HUES6 (cell line): ENCODE data around the gene CYP20A1.
A peak's percentile ranks its signal among the peaks of the same experiment; 100 is the strongest.
"Not testable (repeated sequence)": the region's sequence is repeated elsewhere in the genome, so short reads cannot be mapped to it uniquely, and the experiment has no call there.

Experiments used
- H3K27ac ChIP-seq: 2 replicates; pipeline ENCODE4 v1.7.0; 2013; ENCODE audit warnings: low read depth, mild to moderate bottlenecking, low read length, inconsistent platforms
- H3K27me3 ChIP-seq: 2 replicates; pipeline ENCODE4 v1.6.1; 2013; ENCODE audit warnings: low read length; ENCODE audit not compliant: control insufficient read depth, insufficient read depth
- H3K36me3 ChIP-seq: 2 replicates; pipeline ENCODE4 v1.6.1; 2013; ENCODE audit warnings: low read length; ENCODE audit not compliant: control insufficient read depth, insufficient read depth
- H3K4me1 ChIP-seq: 2 replicates; pipeline ENCODE4 v1.6.1; 2013; ENCODE audit warnings: low read length; ENCODE audit not compliant: control insufficient read depth, insufficient read depth
- H3K4me3 ChIP-seq: 2 replicates; pipeline ENCODE4 v1.5.1; 2013; ENCODE audit warnings: low read depth, low read length
- H3K9ac ChIP-seq: one replicate; pipeline ENCODE4 v1.6.1; 2013; ENCODE audit warnings: mild to moderate bottlenecking, low read length
- H3K9me3 ChIP-seq: 2 replicates; pipeline ENCODE4 v1.6.1; 2013; ENCODE audit warnings: low read depth, low read length; ENCODE audit not compliant: control insufficient read depth, insufficient read depth

The CYP20A1 gene

GRCh38 chr2:203338322-203338721 is 99.5 kb downstream of the CYP20A1 start:
- Histone ChIP-seq H3K4me3 (no peak overlapping the region), H3K4me1 (peaks cover 14% of the 10 kb centered on the region), H3K36me3 (peaks cover 5% of the 10 kb centered on the region; the same call in 1 of the 2 replicates), H3K9ac (no peak overlapping the region), H3K27me3 (no peaks in the 10 kb centered on the region), H3K27ac (no peak overlapping the region), H3K9me3 (no peaks in the 10 kb centered on the region)

DNA sequence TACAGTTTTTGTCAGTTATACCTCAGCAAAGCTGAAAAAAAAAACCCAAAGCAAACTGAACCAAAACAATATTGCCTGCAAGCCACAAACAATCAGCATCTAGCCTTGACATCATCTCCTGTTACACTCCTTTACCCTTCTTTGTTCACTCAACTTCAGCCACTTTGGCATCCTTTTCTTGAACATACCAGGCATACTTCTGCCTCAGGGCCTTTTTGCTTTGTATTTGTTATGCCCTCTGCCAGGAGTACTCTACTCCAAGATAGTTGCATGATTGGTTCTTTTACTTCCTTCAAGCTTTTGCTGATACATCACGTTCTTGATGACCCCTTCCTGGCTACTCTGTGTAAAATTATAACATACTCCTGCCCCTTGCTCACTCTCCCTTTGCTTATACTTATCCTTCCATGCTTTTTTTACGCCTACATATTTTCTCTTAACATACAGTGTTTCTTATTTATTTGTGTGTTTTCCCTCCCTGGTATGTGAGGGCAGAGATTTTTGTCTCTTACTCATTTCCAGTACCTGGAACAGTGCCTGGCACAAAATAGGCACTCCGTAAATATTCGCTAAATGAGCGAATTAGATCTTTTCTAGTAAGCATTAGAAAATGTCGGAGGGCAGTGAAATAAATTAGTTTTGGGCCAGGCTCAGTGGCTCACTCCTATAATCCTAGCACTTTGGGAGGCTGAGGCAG is 102.1 kb downstream of the CYP20A1 start:
- peak overlapping the region; percentile 49; the same call in 1 of the 2 replicates for H3K27ac ChIP-seq

DNA sequence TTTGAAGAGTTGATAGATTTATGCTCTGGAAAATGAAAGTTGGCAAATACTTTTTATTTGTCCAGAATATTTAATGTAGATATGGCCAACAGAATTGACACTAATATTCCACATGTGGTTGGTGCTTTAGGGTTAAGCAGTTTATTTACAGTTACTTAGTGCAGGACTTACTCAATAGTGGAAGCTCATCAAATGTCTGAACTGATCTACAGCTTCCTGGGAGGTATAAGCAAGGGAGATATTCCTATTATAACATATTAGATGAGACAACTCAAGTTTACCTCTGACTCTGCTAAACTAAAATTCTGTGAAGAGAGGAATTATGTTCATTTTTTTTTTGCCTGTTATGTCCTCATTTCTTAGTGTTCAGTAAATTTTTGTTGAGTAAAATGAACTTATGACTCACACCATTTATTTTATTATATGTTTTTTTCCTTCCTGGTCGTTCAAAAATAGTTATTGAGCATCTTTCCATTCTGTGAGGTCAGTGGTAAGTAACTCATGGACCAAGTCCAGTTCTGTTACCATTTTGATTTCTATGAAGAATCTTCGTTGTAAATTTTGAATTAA is 103.0 kb downstream of the CYP20A1 start:
- no peaks in the 10 kb centered on the region for H3K27me3 ChIP-seq
- no peak overlapping the region for H3K4me3 ChIP-seq
- no peak overlapping the region for H3K27ac ChIP-seq
- H3K36me3 ChIP-seq, result peaks cover 10% of the 10 kb centered on the region
- H3K4me1 ChIP-seq, result peaks cover 14% of the 10 kb centered on the region
- H3K9ac ChIP-seq, result no peak overlapping the region
- H3K9me3 ChIP-seq, result no peaks in the 10 kb centered on the region

More for the DNA sequence above, 102.1 kb downstream of the CYP20A1 start:
- H3K4me3 ChIP-seq, result no peak overlapping the region
- H3K36me3 ChIP-seq, result peaks cover 10% of the 10 kb centered on the region
- peaks cover 14% of the 10 kb centered on the region for H3K4me1 ChIP-seq
- no peak overlapping the region for H3K9ac ChIP-seq
- H3K27me3 ChIP-seq, result no peaks in the 10 kb centered on the region
- no peaks in the 10 kb centered on the region for H3K9me3 ChIP-seq

GRCh38 chr2:203342374-203342773 is 103.6 kb downstream of the CYP20A1 start:
- not testable (repeated sequence) for H3K9ac ChIP-seq, H3K9me3 ChIP-seq, H3K36me3 ChIP-seq, H3K4me3 ChIP-seq, H3K27ac ChIP-seq, H3K27me3 ChIP-seq
- peaks cover 18% of the 10 kb centered on the region for H3K4me1 ChIP-seq

DNA sequence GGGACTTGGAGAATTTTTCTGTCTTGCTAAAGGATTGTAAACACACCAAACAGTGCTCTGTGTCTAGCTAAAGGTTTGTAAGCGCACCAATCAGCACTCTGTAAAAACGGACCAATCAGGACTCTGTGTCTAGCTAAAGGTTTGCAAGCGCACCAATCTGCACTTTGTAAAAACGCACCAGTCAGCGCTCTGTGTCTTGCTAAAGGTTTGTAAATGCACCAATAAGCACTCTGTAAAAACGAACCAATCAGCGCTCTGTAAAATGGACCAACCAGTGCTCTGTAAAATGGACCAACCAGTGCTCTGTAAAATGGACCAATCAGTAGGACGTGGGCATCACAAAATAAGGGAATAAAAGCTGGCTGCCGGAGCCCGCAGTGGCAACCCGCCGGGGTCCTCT is 105.8 kb downstream of the CYP20A1 start:
- no peaks in the 10 kb centered on the region for H3K27me3 ChIP-seq
- peaks cover 10% of the 10 kb centered on the region for H3K36me3 ChIP-seq

DNA sequence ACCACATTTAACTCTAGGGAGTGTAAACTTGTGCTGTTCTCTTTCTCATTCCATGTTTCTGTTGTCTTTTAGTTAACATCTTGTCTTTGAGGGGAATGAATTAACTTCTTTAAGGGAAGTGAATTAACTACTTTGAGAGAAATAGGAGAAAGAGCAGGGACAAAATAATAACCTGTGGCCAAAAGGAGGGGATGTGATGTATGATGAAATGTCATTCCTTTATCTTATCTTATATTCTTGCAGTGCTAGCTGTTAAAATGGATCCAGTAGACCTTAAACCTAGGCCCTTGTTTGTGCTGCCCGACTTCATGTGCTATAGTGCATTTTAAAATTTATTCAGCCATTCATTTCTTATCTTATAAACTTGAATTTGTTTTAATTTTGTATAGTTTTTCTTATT is 107.8 kb downstream of the CYP20A1 start:
- Histone ChIP-seq H3K4me1 (0 out of 2 replicates have a peak, but pooled peaks cover 4% of the 10 kb centered on the region), H3K4me3 (no peak overlapping the region), H3K9ac (no peak overlapping the region), H3K9me3 (no peaks in the 10 kb centered on the region), H3K27me3 (no peaks in the 10 kb centered on the region), H3K36me3 (peaks cover 10% of the 10 kb centered on the region), H3K27ac (no peak overlapping the region)

More for the DNA sequence above, 105.8 kb downstream of the CYP20A1 start:
- Histone ChIP-seq H3K4me3 (no peak overlapping the region), H3K4me1 (peaks cover 18% of the 10 kb centered on the region), H3K9ac (no peak overlapping the region), H3K27ac (no peak overlapping the region), H3K9me3 (no peaks in the 10 kb centered on the region)

DNA sequence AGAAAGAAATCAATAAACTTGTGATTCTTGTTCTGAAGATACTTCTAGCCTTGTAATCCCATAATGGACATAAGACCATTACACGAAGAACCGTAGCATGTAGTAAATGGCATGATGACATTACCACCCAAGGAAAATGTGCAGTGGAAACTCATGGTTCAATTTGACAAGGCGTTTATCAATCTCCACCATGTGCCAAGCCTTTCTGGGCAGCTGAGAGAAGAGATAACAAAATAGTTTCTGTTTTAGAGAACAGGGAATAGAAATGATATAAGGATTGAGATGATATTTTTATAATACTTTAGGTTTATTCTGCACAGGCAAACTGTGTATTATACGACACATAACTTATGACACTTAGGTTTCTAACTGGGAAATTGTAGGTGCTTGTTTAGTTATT is 108.6 kb downstream of the CYP20A1 start:
- 0 out of 2 replicates have a peak, but pooled peaks cover 4% of the 10 kb centered on the region for H3K4me1 ChIP-seq
- H3K27ac ChIP-seq, result no peak overlapping the region
- H3K36me3 ChIP-seq, result peaks cover 10% of the 10 kb centered on the region
- no peaks in the 10 kb centered on the region for H3K27me3 ChIP-seq
- no peak overlapping the region for H3K4me3 ChIP-seq
- no peaks in the 10 kb centered on the region for H3K9me3 ChIP-seq
- no peak overlapping the region for H3K9ac ChIP-seq

GRCh38 chr2:203352604-203353255 is 113.9 kb downstream of the CYP20A1 start:
- H3K9me3 ChIP-seq, result no peaks in the 10 kb centered on the region
- H3K4me3 ChIP-seq, result no peak overlapping the region
- peaks cover 5% of the 10 kb centered on the region for H3K36me3 ChIP-seq
- H3K27me3 ChIP-seq, result no peaks in the 10 kb centered on the region
- no peak overlapping the region for H3K9ac ChIP-seq
- H3K27ac ChIP-seq, result no peak overlapping the region
- H3K4me1 ChIP-seq, result no peaks in the 10 kb centered on the region

DNA sequence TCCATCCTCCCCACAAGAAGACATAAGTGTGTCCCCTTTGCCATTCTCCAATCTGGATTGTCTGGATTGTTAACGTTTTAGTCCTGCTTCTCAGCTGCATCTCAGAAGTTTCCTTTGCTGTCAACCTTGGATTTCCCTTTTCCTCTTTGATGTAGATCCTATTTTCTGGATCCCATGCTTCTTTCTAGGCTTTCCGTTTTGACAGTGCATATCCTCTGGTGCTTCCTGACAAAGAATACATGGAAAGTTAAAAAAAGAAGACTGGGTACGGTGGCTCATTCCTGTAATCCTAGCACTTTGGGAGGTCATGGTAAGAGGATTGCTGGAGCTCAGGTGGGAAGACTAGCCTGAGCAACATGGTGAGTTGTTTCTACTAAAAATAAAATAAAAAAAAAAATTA is 116.1 kb downstream of the CYP20A1 start:
- Histone ChIP-seq H3K36me3 (peaks cover 8% of the 10 kb centered on the region), H3K27ac (no peak overlapping the region; the same call in 1 of the 2 replicates), H3K9me3 (peaks cover 2% of the 10 kb centered on the region; the same call in 1 of the 2 replicates), H3K27me3 (no peaks in the 10 kb centered on the region), H3K4me1 (no peaks in the 10 kb centered on the region), H3K9ac (no peak overlapping the region), H3K4me3 (no peak overlapping the region)
